Activated naive CD4-positive, alpha-beta T cell (primary cell): ENCODE measurements around the gene ROR1.

Experiments used
- DNase-seq, 4 experiments: peaks; one replicate each; lab custom pipeline; 2025; lab: John Stamatoyannopoulos, UW

ROR1 gene

DNA sequence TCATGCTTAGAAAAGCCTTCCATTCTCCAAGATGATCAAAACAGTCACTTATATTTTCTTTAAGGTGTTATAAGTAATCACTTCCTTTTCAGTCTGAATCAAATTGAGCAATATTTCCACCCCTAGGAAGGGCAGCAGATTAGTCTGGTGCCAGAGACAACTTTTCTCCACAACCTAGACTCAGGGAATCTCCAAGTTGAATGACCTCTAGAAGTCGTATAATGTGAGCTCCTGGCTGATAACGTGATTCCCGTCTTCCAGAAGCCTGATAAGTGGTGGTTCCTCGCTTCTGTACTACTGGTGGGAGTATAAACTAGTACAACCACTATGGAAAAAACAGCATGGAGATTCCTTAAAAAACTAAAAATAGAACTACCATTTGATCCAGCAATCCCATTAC, 251.2 kb downstream of the ROR1 start:
- DNase-seq: no peak

- no peak for DNase-seq
Measured at GRCh38 chr1:64029037-64029436, 255.2 kb downstream of the ROR1 start.

GRCh38 chr1:64030411-64030810, 256.6 kb downstream of the ROR1 start:
- no peak for DNase-seq

- DNase-seq: no peak
Measured at GRCh38 chr1:64031236-64031635, 257.4 kb downstream of the ROR1 start.

DNA sequence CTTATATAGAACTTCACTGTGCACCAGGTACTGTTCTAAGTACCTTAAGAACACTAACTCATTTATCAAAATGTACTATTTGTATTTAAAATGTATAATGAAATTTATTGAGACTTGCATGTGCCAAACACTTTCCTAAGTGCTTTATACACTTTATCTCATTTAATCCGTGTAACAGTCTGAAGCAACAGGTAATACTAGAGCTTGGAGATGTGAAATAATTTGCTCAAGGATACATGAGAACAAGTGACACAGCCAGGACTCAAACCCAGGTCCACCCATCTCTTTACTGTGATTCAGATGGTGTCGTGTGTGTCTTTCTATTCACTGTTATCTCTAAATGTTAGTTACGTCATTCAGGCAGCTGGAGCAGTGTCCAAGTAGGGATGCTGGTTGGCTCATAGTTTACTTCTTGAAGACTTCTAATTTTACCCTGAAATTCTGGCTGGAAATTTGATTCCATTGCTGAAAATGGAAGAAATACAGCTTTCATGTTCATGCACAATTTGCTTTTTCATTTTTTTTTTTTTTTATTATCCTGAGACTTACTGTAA, 259.9 kb downstream of the ROR1 start:
- no peak for DNase-seq

GRCh38 chr1:64036549-64036948, 262.7 kb downstream of the ROR1 start:
- DNase-seq: no peak

DNA sequence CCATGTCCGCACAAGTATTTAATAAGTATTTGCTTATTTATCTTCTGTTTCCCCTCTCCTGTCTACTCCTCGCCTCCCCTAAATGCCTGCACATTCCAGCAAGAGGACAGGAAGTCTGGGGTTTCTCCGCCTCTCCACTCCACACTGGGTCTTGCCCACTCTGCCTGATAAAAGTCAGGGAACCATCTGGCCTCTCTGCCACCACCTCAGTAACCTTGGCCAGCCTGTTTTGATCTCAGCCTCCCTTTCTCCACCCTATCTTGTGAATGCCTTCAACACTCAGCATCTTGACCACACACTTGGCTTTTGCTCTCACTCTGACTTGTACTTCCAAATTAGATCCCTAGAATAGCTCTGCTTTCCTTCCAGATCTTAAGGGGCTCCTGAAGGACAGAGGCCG, 264.3 kb downstream of the ROR1 start:
- no peak for DNase-seq

- DNase-seq: no peak
Measured at GRCh38 chr1:64038965-64039364, 265.1 kb downstream of the ROR1 start.

DNA sequence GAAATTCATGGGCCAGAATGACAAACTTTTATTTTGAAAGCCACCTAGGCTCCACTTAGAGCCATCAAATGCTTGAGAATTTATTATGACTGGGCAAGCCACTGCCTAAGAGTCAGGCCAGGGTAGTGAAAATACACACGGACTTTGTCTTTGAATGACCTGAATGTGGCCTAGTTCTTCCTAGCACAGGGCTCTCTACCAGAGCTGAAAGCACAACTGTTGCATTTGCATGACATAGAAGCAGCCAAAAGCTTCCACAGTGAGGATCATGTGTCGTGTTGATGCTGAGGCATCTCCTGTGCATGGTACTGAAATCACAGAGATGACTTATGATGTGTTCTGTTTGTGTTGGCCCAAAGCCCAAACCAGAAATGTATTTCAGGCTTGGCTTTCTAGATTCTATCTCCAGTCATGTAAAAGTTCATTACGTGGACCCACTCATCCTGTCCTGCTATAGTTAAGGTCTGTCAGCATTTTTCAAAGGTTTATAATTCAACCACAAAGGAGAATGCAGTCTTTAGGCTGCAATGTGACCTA, 265.6 kb downstream of the ROR1 start:
- DNase-seq: no peak

DNA sequence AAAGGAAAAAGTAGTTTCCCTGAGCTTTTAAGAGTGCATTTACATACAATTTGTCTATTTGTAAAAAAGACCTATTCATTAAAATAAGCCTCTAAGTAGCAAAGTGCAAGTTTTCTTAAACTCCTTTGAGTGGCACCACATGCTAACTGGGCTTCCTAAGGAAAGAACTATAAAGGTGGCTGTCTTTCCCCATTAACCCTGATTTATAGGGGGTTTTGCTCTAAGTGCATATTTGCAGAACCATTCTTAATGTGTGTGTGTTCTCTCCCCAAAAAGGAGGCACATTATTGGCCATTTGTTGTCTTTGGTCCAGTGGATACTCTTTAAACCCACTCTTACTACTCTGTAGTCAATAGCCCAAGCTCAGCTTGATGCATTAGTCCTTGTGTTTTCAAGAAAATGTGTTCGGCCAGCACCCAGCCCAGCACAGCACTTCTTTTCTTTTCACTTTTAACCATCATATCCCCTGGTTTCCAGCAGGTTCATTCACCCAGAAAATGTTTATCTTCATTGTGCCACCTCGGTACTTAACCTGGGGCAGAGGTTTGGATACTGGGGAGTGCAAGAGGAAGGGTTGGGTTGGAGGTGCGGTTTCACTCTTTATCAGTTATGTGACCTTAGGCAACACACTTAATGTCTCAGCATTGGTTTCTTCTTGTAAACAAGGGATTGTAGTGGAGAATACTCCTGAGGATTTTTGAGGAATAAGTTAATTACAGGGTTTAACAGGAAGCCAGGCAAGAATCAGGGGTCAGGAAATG, 267.7 kb downstream of the ROR1 start:
- no peak for DNase-seq

DNA sequence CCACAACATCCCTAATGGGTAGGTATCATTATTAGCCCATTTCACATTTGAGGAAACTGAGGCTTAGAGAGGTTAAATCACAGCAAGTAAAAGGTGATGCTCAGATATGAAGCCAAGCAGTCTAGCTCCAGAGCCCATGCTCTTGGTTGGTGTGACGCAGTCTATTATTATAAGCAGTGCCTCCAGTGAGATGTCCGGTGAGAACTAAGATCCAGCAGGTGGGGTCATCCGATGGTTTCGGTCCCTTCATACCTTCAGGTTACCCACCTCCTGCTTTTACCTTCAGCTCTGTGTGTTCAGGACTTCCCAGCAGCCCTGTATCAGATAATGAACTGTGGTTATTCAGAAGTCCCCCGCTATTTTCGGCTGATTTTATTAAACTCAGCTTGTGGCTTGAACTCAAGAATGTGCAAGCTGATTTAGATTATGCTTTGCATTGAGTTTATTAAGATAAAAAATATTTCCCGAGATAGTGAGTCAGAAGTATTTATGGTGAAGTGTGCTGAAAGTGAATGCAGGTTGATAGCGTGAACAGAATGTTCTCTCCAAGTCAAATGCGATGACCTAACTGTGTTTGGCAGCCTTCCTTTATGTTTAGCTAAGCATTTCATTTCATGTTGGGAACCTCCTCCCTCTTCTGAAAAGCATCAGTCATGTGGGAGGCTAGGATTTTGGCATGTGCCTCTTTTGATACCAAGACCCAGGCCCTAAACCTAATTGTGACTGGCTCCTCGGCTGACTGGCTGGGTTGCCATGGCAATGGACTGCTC, 268.7 kb downstream of the ROR1 start:
- no peak for DNase-seq

DNA sequence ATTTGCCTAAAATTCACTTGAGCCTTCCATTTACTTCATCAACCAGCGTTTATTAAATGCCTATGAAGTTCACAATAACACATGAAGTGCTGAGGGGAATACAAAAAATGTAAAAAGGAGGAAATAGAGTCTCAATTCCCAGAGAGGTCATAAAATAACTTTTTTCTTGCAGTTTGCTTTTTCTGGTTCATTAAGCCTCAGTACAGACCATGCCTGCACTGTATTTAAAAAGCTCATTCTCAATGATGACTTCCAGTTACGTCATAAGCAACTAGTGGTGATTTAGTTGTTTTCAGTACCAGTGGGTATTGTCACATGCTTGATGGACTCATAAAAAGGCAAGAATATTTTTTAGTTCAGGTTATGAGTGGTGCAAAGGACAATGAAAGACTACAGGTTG, 269.5 kb downstream of the ROR1 start:
- DNase-seq: no peak

DNA sequence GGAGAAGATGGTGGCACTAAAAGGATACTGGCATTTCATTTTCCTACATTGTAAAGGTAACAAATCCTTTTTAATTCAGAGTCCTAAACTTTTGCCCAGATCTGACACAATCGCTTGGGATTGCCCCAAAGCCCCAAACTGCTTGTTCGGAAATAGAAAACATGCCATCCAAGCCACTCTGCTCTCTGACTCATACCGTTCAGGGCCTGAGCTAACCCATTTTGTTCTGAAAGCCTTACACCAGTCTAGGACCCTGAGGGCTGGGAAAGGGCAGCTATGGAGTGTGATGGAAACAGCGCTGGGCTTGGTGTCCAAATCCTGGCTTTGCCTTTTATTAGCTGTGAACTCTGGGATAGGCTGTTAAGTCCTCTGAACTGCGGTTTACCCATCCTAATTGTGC, 270.2 kb downstream of the ROR1 start:
- DNase-seq: no peak

GRCh38 chr1:64046243-64046642, 272.4 kb downstream of the ROR1 start:
- DNase-seq: no peak

GRCh38 chr1:64046891-64047290, 273.1 kb downstream of the ROR1 start:
- DNase-seq: no peak

- no peak for DNase-seq
Measured at GRCh38 chr1:64047549-64047996, 273.8 kb downstream of the ROR1 start.

GRCh38 chr1:64049900-64050540, 276.2 kb downstream of the ROR1 start:
- no peak for DNase-seq

DNA sequence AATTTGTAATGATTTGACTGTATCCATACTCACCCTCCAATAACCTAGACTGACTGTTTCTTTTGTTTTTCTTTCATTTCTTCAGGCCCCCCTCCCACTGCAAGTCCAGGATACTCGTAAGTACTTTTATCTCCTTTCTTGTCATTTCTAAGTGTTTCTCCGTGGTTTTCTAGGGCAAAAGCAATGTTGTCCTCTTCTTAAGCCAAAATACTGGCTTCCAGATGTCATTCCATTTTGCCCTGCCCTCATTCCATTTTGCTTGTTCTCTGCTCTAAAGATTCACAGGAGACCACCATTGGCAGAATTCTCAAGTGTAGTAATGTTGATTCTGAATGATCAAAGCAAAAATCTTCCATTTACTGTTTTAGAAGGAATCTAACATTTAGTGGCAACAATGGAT, 276.8 kb downstream of the ROR1 start:
- DNase-seq: no peak

DNA sequence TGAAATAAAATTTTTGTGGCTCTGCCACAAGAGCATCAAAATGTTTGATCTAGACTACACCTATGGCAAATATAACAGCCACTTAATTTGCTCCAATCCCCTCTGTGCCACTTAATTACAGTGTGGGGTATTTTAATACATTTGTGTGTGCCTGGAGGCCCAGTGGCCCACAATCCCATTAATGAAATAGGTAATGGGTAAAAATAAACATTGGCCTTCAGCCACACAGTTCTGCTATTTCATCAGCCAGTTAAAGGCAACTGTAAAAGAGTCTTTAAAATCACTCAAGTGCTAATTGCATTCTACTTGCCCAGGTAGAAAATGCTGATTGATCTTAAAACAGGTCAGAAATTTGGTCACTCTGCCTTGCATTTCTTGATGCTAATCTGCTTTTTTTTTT, 278.0 kb downstream of the ROR1 start:
- DNase-seq: no peak

DNA sequence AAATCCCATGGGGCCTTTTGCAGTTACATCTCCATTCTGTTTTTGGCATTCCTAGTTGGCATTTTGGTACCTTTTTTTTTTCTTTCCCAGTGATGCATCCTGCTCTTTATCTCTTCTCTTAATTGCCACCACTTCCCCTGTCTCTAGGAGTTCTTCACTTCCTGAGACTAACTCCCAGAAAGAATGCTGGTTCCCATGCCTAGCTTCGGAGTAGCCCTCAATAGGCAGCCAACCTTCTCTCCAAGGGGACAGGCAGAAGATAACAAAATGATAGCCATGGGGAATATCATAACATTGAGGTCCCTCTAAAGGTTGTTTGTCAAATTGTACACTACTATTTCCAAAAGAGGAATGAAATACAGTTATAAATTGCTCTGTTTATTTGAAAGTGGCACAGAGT, 279.0 kb downstream of the ROR1 start:
- DNase-seq: no peak

GRCh38 chr1:64055310-64055709, 281.5 kb downstream of the ROR1 start:
- no peak for DNase-seq

GRCh38 chr1:64059556-64059955, 285.7 kb downstream of the ROR1 start:
- DNase-seq: no peak
